Erythroblast (primary cell): Measurements from ENCODE around the gene SLC45A2.

Source experiments
- GATA1 ChIP-seq: IDR thresholded peaks from 2 replicates; pipeline ENCODE4 v1.6.1; 2011; ENCODE audit warnings: low read depth, mild to moderate bottlenecking, control low read depth, low read length, moderate library complexity
- POLR2A ChIP-seq: IDR thresholded peaks from 2 replicates; pipeline ENCODE4 v1.6.1; 2011; ENCODE audit warnings: mild to moderate bottlenecking, low read length

GRCh38 chr5:34021334-34021733 is 36.8 kb upstream of the SLC45A2 start:
- TF ChIP-seq POLR2A = no peak
- TF ChIP-seq GATA1 = no peak
